IMR-90 (cell line): ENCODE results near the gene DIAPH1. TPM values are rescaled to one million over a fixed set of nuclear protein-coding genes. Genes with fewer than 3 reads are reported as not detected.

Source experiments
- ATAC-seq: fragments of 200-7000 bp; cut with Tn5 transposase; 2 replicates; pipeline ENCODE4 v1.9.1; 2020; ENCODE audit warnings: low read depth, mild to moderate bottlenecking, moderate library complexity
- BruUV-seq: library from RNA; stranded (reverse); fragments of 400-500 nt; replicated peaks from 2 replicates; lab custom pipeline; 2021; lab: Mats Ljungman, UMichigan
- CTCF ChIA-PET: fragments of 300-600 bp; formaldehyde crosslinking; extraction: SDS; loops from one replicate; lab custom pipeline; 2021; ENCODE audit warnings: antibody characterized with exemption; lab: Yijun Ruan, JAX
- POLR2A ChIA-PET: fragments of 300-600 bp; sonication (Branson Sonifier 250); formaldehyde crosslinking; loops from one replicate; lab custom pipeline; 2022; ENCODE audit warnings: antibody characterized with exemption; ENCODE audit not compliant: unreplicated experiment; lab: Charles Lee
- DNase-seq: peaks from one replicate; pipeline ENCODE4 v3.0.0; 2013
- H2AFZ ChIP-seq: replicated peaks from 2 replicates; pipeline ENCODE3; 2013; ENCODE audit warnings: low read length, mild to moderate bottlenecking; ENCODE audit not compliant: poor library complexity
- H2AK5ac ChIP-seq: 2 replicates; pipeline ENCODE4 v1.6.1; 2013; ENCODE audit warnings: low read depth, low read length, inconsistent platforms
- H2AK9ac ChIP-seq: replicated peaks from 2 replicates; pipeline ENCODE3; 2013; ENCODE audit warnings: mild to moderate bottlenecking, low read depth, low read length, moderate library complexity; ENCODE audit not compliant: poor library complexity
- H2BK120ac ChIP-seq: 2 replicates; pipeline ENCODE4 v1.6.1; 2013; ENCODE audit warnings: low read depth, low read length, inconsistent platforms
- H2BK15ac ChIP-seq: 3 replicates; pipeline ENCODE4 v1.6.1; 2013; ENCODE audit warnings: low read depth, low read length, inconsistent platforms
- H2BK20ac ChIP-seq: 2 replicates; pipeline ENCODE4 v1.6.1; 2013; ENCODE audit warnings: low read depth, mild to moderate bottlenecking, inconsistent platforms, low read length, moderate library complexity
- H2BK5ac ChIP-seq: 2 replicates; pipeline ENCODE4 v1.6.1; 2013; ENCODE audit warnings: mild to moderate bottlenecking, low read depth, low read length, inconsistent platforms; ENCODE audit not compliant: poor library complexity, severe bottlenecking
- H3K14ac ChIP-seq: replicated peaks from 2 replicates; pipeline ENCODE4 v1.6.1; 2013; ENCODE audit warnings: low read depth, low read length, inconsistent platforms
- H3K18ac ChIP-seq: 2 replicates; pipeline ENCODE4 v1.6.1; 2013; ENCODE audit warnings: low read depth, low read length, control low read depth
- H3K23ac ChIP-seq: 2 replicates; pipeline ENCODE4 v1.6.1; 2013; ENCODE audit warnings: low read depth, low read length, inconsistent platforms
- H3K27ac ChIP-seq: 2 replicates; pipeline ENCODE4 v1.5.1; 2013; ENCODE audit warnings: mild to moderate bottlenecking, control low read depth, low read length; ENCODE audit not compliant: insufficient read depth
- H3K27me3 ChIP-seq: 2 replicates; pipeline ENCODE4 v1.6.1; 2013; ENCODE audit warnings: low read length; ENCODE audit not compliant: control insufficient read depth, insufficient read depth
- H3K36me3 ChIP-seq: 2 replicates; pipeline ENCODE4 v1.6.1; 2013; ENCODE audit warnings: low read length, mixed read lengths; ENCODE audit not compliant: control insufficient read depth, insufficient read depth
- H3K4ac ChIP-seq: 2 replicates; pipeline ENCODE4 v1.6.1; 2013; ENCODE audit warnings: low read depth, low read length, inconsistent platforms
- H3K4me1 ChIP-seq: 2 replicates; pipeline ENCODE4 v1.6.1; 2013; ENCODE audit warnings: low read length, mixed read lengths; ENCODE audit not compliant: control insufficient read depth, insufficient read depth
- H3K4me2 ChIP-seq: 2 replicates; pipeline ENCODE4 v1.6.1; 2013; ENCODE audit warnings: low read depth, mild to moderate bottlenecking, control low read depth, low read length, moderate library complexity
- H3K4me3 ChIP-seq: 2 replicates; pipeline ENCODE4 v1.5.1; 2013; ENCODE audit warnings: low read depth, mild to moderate bottlenecking, control low read depth, low read length, moderate library complexity; ENCODE audit not compliant: insufficient read depth
- H3K56ac ChIP-seq: 2 replicates; pipeline ENCODE4 v1.6.1; 2013; ENCODE audit warnings: low read length, inconsistent platforms; ENCODE audit not compliant: insufficient read depth; ENCODE audit errors: extremely low read depth
- H3K79me1 ChIP-seq, 2 experiments: 2 replicates each; pipeline ENCODE4 v1.6.1; 2013; ENCODE audit warnings: low read length in 2 of 2, inconsistent platforms in 1 of 2, low read depth in 1 of 2
- H3K9ac ChIP-seq: 2 replicates; pipeline ENCODE4 v1.6.1; 2013; ENCODE audit warnings: low read depth, low read length, control low read depth
- H3K9me1 ChIP-seq: 2 replicates; pipeline ENCODE4 v1.6.1; 2013; ENCODE audit warnings: low read length, inconsistent platforms; ENCODE audit not compliant: insufficient read depth
- H3K9me3 ChIP-seq: 2 replicates; pipeline ENCODE4 v1.6.1; 2013; ENCODE audit warnings: low read length; ENCODE audit not compliant: control insufficient read depth, insufficient read depth
- H4K20me1 ChIP-seq: 2 replicates; pipeline ENCODE4 v1.6.1; 2013; ENCODE audit warnings: low read length, inconsistent platforms; ENCODE audit not compliant: insufficient read depth
- H4K5ac ChIP-seq: 2 replicates; pipeline ENCODE4 v1.6.1; 2013; ENCODE audit warnings: mild to moderate bottlenecking, low read depth, low read length, control low read depth
- H4K8ac ChIP-seq, 2 experiments: 2 replicates each; pipeline ENCODE4 v1.6.1; 2013; ENCODE audit warnings: low read depth in 2 of 2, low read length in 2 of 2, control low read depth in 1 of 2, inconsistent platforms in 1 of 2
- H4K91ac ChIP-seq: 2 replicates; pipeline ENCODE4 v1.6.1; 2013; ENCODE audit warnings: low read depth, low read length, inconsistent platforms; ENCODE audit not compliant: insufficient read depth
- BHLHE40 ChIP-seq: fragments of 150-350 bp; IDR thresholded peaks from 2 replicates; pipeline ENCODE4 v1.6.1; 2016; ENCODE audit warnings: mild to moderate bottlenecking, low read depth, low read length
- ELK1 ChIP-seq: fragments of 150-350 bp; IDR thresholded peaks from 2 replicates; pipeline ENCODE4 v1.6.1; 2016; ENCODE audit warnings: low read depth, mild to moderate bottlenecking, low read length, moderate library complexity, borderline replicate concordance
- MAFK ChIP-seq: IDR thresholded peaks from 2 replicates; pipeline ENCODE4 v1.6.1; 2012; ENCODE audit warnings: low read depth, low read length, improper control_type of control experiment
- MAZ ChIP-seq: IDR thresholded peaks from 2 replicates; pipeline ENCODE4 v1.6.1; 2012; ENCODE audit warnings: low read depth, mild to moderate bottlenecking, low read length, improper control_type of control experiment, moderate library complexity, borderline replicate concordance
- POLR2A ChIP-seq: IDR thresholded peaks from 2 replicates; pipeline ENCODE4 v1.6.1; 2012; ENCODE audit warnings: mild to moderate bottlenecking, low read depth, low read length
- WGBS, 2 experiments: methylation state at CpG; one replicate each; pipeline versions ENCODE4 v1.1.5 to v1.1.7; 2013; ENCODE audit warnings: missing lambda C conversion rate in 2 of 2; ENCODE audit not compliant: insufficient read length in 1 of 2; ENCODE audit errors: extremely low coverage in 2 of 2; 5-methylcytosine and 5-hydroxymethylcytosine counted together
- dilution Hi-C: fragments of 300-500 bp; cut with HindIII; formaldehyde crosslinking; loops from one replicate; pipeline ENCODE4 v1.14.3; 2018; ENCODE audit warnings: low sequenced_read_pairs; ENCODE audit not compliant: unreplicated experiment
- in situ Hi-C: fragments of 300-500 bp; cut with MboI; formaldehyde crosslinking; loops from 3 replicates; pipeline ENCODE4 v1.14.3; 2019; ENCODE audit warnings: low sequenced_read_pairs, inconsistent platforms, mixed read lengths
- intact Hi-C: fragments of 100-400 bp; cut with micrococcal nuclease; formaldehyde crosslinking; loops from 2 replicates; pipeline ENCODE4 v1.10.0; 2022
- polyA plus RNA-seq, 3 experiments: library from polyadenylated mRNA; depleted of rRNA; stranded (reverse); fragments of >200 nt; gene quantifications; 2 replicates each; pipeline ENCODE4 v1.2.3, GENCODE V29; 2012; ENCODE audit warnings: low replicate concordance in 1 of 3
- total RNA-seq: library from RNA; depleted of rRNA; stranded (reverse); fragments of >200 nt; gene quantifications from 2 replicates; pipeline ENCODE4 v1.2.3, GENCODE V29; 2012

DIAPH1 gene
- total and polyA plus RNA-seq, 2 of the 4 experiments (the other 2 are of a cell fraction), result 12.0 to 37.4 TPM

DNA sequence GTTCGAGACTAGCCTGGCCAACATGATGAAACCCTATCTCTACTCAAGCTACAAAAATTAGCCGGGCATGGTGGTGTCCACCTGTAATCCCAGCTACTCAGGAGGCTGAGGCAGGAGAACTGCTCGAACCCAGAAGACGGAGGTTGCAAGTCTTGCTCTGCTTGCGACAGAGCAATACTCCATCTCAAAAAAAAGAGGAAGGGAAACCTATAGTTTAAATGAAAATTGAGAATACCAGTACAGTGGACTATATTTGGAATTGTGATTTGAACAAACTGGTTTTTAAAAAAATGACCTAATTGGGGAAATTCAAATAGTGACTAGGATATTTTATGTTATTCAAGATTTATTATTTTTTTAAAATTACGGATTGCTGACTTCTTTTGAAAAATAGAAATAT, 33.2 kb downstream of the DIAPH1 start:
- H3K79me1 ChIP-seq, result peaks cover 19 to 25% of the 10 kb centered on the region in 2 experiments
- H3K18ac ChIP-seq, result no peak overlapping the region
- in situ Hi-C loops (loop anchor here (25.0 kb wide), 1 partner anchor 898 kb away; the partner anchor contains the start of genes HARS1 and HARS2), dilution Hi-C loops (no loop called here), intact Hi-C loops (no loop called here)
- H3K4ac ChIP-seq, result no peak overlapping the region
- WGBS, 2 experiments, result no CpG with 5 or more reads among the region's 6 CpGs
- TF ChIP-seq ELK1 (no peak), BHLHE40 (no peak), POLR2A (no peak), MAFK (no peak), MAZ (no peak)
- H3K56ac ChIP-seq, result no peak overlapping the region
- no peak overlapping the region for H2AK5ac ChIP-seq
- no peaks in the 10 kb centered on the region for H3K9me3 ChIP-seq
- H3K9ac ChIP-seq, result no peak overlapping the region
- ATAC-seq, result no peak
- H3K4me3 ChIP-seq, result no peak overlapping the region
- H3K4me1 ChIP-seq, result no peaks in the 10 kb centered on the region
- CTCF ChIA-PET, result no interaction called here
- POLR2A ChIA-PET, result no interaction called here
- no peak overlapping the region for H3K23ac ChIP-seq
- no peak overlapping the region for H2BK5ac ChIP-seq
- no peak for DNase-seq
- no peaks in the 10 kb centered on the region for H3K27me3 ChIP-seq
- H3K9me1 ChIP-seq, result no peaks in the 10 kb centered on the region
- no peak overlapping the region for H4K8ac ChIP-seq
- no peak overlapping the region for H3K14ac ChIP-seq
- no peak overlapping the region for H4K5ac ChIP-seq
- no peaks in the 10 kb centered on the region for H4K20me1 ChIP-seq
- no peak overlapping the region for H2AFZ ChIP-seq
- H3K4me2 ChIP-seq, result no peak overlapping the region
- H2BK20ac ChIP-seq, result no peak overlapping the region
- peaks cover 13% of the 10 kb centered on the region for H3K36me3 ChIP-seq
- no peak overlapping the region for H4K91ac ChIP-seq
- H3K27ac ChIP-seq, result no peak overlapping the region
- H2AK9ac ChIP-seq, result no peak overlapping the region
- no TSS peak for BruUV-seq
- no peak overlapping the region for H2BK15ac ChIP-seq
- H2BK120ac ChIP-seq, result no peak overlapping the region
